ENCODE results near the gene MAML3.

DNA sequence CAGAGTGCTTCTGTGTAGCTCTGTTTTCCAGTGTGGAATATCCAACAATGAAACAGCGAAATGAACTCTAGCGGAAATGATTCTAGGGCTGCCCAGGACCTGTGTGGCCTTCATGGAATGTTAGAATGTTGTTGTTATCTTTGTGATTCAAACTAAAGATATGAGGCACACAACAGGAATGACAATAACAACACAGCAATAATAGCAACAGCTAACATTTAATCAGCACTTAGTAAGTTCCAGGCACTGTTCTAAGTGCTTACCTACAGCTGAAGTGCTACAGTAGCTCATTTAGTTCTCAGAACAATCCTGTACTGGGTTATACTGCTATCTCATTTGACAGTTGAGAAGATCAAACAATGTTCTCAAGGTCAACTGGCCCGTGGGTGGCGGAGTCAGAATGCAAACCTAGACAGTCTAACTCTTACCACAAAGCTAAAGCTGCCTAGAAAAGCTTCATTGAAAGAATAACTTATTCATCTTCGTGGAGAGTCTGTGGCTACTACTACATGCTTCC, 63.7 kb downstream of the MAML3 start:
- TF ChIP-seq, protein P1, sequence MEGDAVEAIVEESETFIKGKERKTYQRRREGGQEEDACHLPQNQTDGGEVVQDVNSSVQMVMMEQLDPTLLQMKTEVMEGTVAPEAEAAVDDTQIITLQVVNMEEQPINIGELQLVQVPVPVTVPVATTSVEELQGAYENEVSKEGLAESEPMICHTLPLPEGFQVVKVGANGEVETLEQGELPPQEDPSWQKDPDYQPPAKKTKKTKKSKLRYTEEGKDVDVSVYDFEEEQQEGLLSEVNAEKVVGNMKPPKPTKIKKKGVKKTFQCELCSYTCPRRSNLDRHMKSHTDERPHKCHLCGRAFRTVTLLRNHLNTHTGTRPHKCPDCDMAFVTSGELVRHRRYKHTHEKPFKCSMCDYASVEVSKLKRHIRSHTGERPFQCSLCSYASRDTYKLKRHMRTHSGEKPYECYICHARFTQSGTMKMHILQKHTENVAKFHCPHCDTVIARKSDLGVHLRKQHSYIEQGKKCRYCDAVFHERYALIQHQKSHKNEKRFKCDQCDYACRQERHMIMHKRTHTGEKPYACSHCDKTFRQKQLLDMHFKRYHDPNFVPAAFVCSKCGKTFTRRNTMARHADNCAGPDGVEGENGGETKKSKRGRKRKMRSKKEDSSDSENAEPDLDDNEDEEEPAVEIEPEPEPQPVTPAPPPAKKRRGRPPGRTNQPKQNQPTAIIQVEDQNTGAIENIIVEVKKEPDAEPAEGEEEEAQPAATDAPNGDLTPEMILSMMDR (IDR thresholded peaks at IDR 0.05): no peak
- no peak for TF ChIP-seq POLR2A (IDR thresholded peaks at IDR 0.05)

Measured in uterus (tissue), 2 donors.